UCSD-AML1 (cell line): Measurements from ENCODE around the gene DTNB.

Experiments used
- DNase-seq: peaks from one replicate; lab custom pipeline; 2025; ENCODE audit not compliant: unreplicated experiment; lab: John Stamatoyannopoulos, UW

The DTNB gene

DNA sequence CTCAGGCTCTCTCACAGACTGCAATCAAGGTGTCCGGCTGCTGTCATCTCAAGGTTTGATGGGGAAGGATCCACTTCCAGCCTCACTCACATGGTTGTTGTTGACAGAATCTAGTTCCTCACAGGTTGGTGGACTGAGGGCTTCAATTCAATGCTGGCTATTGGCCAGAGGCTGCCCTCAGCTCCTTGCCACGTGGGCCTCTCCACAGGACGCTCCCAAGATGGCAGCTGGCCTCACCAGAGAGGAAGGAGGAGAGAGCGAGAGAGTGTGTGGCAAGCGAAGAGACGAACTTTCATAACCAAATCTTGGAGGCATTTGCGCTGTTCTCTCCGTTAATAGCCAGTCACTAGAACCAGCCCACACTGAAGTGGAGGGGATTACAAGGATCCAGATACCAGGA, 318.1 kb downstream of the DTNB start:
- no peak for DNase-seq

DNA sequence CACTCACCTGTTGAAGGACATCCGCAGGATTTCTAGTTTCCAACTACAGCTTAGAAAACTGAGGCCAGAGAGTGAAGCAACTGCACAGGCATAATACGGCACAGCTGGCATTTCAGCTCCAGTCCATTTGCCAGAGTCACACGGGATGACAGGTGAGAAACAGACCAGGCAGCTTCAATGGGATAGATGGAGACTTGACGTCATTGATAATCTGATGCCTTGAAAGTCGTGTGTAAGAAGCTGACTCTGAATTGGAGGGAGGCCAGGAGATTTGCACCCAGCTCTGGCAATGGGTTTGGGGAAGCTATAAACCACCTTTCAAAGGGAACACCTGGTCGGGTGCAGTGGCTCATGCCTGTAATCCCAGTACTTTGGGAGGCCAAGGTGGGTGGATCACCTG, 319.3 kb downstream of the DTNB start:
- DNase-seq, result no peak

DNA sequence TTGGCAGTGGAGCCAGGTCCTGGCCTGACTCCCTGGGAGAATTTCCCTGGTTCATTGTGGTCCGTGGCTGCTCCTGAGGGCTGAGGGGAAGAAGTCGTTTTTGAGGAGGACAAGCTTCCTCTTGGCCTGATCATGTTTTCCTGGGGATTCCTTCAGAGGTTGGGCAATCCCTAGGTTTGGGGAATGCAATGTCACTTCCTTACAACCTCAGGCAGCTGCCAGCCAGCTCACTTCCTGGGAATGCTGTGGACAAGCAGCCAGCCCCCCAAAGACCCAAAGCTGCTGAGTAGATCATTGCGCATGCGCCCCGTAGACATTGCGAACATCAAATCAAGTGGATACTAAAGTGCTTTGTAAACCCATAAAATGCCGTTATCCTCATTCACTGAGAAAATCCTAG, 324.0 kb downstream of the DTNB start:
- DNase-seq, result no peak

DNA sequence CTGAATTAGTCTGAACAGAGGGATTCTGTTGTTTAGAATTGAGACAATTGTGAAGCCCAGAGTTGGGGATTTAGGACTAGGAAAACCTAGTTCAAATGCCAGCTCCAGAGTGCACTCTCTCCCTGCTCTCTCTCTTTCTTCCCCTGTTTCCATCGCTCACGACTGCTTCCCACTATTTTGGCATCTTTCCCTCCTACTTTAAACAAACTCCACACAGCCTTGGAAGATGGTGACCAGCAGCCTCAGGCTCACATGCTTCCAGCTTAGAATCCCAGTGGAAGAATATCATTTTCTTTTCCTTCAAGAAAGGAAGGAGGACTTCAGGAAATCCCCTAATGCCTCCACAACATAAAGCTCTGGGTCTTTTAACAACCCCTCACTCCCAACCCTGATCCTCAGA, 325.5 kb downstream of the DTNB start:
- DNase-seq, result no peak

DNA sequence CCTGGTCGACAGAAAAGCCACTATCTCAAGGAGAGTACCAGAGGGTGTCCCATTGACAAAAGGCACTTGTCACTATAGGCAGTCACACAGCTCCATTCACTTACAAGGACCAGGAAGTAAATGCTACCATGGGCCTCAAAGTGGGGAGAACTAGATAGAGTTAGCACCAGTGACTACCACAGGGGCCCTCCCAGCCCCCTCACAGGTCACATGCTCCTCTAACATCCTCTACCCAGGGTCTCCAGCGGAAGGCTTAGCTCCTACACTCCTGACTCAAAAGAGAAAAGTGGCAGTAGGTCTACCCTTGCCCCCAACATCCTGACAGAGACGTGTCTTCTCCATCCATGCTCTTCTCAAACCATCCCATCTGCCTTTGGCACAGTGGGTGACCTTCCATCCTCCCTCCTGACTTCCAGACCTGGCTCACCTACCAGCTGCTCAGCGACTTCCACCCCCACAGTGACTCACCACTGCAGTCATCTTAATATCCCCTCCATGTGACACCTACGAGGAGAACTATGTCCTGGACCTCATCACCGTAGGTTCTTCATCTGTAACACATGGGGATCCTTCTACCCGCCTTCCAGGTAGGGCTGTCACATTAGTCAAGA, 326.1 kb downstream of the DTNB start:
- no peak for DNase-seq

DNA sequence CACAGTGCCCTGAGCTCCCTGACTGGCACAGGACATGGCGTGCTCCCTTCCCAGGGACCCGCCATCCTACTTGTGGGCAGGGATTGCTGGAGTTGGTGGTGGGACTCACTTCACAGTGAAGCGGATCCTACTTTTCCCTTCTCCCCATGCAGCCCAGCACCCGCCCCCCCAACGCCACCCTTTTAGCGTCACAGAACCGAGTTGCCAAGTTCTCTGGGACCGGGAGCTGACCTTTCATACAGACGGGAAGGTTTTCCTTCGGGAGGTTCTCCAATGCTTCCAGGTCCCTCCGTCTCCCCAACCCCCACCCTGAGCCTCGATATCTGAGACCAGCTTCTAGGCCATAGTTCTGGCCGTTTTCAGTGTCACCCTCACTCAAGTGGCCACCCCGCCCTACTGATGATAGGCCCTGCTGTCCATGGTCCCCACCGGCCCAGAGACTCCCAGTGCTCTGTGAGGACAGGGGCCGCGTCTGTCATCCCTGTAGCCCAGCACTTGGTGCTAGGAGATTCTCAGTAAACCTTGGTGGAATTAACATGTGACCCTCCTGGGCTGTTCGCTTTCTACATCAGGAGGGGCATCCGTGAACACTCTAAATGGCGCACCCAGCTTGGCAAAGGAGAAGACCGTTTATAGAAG, 330.1 kb downstream of the DTNB start:
- no peak for DNase-seq

DNA sequence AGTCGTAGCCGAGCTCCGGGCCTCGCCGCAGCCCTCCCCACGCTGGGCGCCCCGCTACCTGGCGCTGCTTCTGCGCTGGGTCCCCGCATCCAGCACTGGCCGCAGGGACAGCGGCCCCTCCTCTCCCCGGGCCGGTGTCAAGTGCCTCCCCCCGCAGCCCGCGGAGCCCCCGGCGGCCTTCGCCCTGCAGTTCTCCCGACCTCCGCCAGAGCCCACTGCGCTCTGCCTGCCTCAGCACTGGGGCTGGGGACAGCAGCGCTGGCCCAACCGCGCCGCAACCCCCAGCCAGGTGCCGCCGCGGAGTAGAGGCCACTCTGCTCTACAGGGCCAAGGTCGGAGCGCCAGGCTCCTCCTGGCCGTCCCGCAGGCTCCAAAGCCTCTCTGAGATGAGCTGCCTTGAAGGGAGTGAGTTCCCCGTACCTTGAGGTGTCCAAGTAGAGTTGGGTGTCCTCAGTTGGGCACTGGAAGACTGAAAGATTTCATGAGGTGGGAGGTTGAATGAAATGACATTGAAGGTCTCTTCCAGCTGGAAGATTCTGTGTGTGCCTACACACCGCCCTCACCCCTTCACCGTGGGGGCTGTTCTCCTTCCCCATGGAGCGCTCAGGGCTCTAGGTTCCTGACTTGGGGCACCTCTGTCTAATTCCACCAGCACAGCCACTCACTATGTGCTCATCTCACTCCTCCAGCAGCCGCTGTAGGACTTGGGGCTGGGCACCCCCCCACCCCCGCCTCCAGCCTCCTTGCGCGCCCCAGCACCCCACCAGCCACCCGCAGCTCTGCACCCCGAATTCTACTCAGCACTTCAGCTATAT, 330.8 kb downstream of the DTNB start:
- peak; percentile 84 for DNase-seq

DNA sequence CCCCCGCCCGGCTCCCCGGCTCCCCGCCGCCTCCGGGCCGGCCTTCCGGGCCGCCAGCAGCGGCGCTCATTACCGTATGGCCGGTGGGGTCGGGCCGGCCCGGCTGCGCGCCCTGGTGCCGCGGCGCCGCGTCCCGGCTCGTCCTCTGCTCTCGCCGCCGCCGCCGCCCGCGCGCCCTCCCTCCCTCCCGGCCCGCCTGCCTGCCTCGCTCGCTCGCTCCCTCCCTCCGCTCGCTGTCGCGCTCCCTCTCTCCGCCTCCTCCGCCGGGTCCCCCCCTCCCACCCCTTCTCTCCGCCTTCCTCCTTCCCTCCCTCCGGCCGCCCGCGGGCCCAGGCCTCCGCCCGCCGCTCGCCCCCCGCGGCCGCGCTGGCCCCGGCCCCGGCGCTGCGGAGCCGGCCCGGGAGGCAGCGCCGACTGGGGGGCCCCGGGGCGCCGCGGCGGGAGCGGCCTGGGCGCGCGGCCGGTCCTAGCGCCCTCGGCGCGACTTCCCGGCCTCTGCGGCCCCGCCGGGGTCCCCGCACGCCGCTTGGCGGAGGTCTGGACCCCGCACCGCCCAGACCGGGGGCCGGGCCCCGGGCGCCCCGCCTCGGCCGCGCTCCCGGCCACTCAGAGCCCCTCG, 331.5 kb downstream of the DTNB start, which contains the start of gene DNMT3A:
DNMT3A (minus strand) TSS at position 173 of the 619 bp plus-strand sequence. CDS start 27,941 bp downstream, outside the sequence.
- DNase-seq, result peak; percentile 48

DNA sequence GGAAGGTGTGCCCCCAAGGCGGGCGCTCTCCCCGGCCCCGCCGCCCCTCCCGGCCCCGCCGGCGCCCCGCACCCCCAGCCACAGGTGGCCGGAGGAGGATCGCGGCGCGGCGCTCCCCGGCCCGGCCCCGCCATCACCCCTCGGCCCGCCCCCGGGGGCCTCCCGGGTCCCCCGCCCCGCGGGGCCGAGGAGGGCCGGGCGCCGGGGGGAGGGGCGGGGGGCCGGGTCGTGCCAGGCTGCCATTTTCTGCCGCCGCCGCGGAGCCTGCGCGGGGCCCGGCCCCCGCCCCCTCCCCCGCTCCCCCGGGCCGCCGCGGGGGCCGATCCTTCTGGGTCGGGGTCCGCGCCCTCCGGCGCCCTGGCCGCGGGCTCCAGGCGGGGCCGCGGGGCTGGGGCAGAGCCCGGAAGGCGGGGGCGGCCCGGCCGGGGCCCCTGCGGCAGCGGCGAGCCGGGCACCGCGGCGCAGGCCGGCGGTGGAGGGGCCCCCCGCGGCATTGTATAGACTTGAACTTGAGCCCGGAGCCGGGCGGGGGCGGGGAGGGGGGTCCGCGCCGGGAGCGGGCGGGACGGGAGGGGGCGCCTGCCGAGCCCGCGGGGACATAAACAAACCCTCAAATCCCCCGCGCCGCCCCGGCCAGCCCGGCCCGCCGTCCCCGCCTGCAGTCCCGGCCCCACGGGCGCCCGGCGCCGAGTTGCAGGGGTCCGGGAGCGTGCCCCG, 332.2 kb downstream of the DTNB start:
- no peak for DNase-seq

DNA sequence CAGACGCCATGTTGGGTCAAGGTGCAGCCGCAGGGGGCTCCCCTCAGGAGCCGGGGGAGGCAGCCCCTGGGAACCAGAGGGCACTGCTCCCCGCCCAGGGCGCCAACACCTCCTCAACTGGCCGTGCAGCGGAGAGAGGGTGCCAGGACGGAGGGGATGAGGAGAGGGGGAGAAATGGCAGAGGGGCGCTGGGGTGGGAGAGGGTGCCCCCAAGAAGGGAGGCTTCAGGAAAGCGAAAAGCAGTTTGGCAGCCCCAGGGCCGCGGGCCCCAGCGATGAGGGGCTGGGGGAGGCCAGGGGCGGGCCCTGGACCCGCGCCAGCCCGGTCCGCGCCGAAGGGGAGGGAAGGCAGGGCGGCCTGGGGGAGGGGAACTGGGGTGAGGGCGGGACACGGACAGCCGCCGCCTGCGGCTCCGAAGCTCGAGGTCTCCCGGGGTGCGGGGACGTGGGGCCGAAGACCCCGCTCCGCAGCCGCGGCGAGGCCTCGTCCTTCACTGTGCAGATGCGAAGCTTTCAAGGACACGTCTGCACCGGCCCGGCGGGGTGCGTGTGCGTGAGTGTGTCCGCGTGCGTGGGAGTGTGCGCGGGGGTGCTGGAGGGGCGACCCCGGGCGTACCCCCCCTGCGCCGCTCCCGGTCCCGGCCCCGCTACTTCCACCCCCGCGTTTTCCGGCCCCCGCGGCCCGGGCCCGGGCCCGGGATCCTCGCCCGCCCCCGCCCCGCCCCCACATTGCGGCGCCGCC, 333.0 kb downstream of the DTNB start:
- no peak for DNase-seq

DNA sequence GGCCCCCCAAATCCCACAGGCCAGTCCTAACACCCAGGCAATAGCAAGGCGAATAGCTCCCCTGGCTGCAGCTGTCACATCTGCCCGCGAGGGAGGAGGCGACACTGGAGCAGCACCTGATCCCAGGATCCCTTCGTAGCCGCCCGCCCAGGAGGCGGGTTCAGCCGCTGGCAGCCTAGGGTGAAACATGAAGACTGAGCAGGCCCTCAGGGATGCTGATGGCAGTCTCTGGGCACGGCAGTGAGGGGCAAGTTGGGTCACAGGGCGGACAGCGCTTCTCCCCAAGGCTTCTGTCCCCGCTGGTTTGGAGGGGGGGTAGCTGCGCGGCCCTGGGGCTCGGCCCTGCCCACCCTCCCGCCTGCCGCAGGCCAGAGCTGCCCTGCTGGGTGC, 333.6 kb downstream of the DTNB start:
- no peak for DNase-seq

DNA sequence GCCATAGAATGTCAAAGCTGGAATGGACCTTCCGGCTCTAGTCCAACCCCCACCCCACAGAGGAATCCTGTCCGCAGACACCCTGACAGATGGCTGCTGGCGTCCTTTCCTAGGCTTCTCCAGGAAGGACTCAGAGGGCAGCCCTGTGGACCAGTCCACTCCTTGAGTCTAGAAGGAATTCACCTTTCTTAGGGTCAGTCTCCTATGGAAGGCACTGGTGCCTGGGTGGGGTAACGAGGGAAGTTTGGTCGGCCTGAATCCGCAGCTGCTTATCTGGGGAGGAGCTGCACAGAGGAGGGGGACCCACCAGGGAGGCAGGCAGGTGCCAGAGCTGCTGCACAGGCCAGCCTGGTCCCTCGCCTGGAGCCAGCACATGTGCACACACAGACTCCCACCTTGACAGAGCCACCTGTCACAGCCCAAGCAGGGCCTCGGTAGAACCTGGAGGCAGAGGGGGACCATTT, 334.1 kb downstream of the DTNB start:
- no peak for DNase-seq

DNA sequence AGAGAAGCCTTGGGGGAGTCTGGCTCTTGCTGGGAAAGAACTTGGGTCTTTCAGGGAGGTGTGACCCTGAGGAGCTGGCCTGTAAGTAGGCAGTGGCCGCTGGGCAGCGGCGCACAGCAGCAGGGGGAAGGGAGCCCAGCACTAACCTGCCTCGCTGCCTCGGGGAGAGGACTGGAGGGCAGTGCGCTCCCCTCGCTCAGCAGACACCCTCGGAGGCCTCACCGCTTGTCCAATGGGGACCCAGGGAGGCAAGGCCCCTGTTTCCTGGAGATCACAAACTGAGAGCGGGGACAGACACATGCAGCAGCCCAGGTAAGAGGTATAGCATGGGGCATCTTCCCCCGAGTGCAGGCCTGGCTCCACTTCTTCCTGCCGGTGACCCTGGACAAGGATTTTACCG, 335.0 kb downstream of the DTNB start:
- no peak for DNase-seq

DNA sequence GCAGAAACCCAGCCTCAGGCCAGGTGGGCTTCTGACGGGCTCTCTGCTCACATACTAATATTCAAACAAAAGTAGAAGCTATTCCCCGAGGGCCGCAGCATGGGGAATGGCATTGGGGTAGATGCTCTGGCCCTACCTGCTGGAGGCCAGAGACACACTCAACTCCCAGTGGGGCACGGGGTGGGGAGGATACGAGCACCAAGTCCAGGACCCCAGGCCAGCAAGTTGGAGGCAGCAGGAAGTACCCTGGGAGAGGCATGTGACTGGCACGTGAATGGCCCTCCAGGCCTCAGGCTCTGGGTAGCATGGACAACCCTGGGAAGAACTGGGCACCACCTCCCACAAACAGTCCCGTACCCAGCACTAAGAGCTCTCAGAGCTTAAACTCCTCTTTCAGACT, 335.5 kb downstream of the DTNB start:
- no peak for DNase-seq

DNA sequence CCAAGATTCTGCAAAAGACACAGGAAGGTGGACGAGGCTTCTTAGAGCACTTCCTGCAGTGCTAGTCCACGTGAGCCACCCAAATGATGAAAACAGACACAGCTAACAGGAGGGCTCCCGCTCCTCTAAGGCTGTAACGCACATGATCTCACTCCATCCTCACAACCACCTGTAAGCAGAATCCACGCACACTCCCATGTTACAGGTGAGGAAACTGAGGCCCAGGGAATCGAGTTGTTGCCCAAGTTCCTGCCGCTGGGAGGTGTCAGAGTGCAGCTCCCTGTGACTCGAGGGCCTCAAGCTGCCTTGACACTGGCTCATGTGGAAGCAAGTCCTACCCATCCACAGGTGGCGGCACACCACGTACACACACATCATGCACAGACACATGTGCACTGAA, 336.1 kb downstream of the DTNB start:
- no peak for DNase-seq

DNA sequence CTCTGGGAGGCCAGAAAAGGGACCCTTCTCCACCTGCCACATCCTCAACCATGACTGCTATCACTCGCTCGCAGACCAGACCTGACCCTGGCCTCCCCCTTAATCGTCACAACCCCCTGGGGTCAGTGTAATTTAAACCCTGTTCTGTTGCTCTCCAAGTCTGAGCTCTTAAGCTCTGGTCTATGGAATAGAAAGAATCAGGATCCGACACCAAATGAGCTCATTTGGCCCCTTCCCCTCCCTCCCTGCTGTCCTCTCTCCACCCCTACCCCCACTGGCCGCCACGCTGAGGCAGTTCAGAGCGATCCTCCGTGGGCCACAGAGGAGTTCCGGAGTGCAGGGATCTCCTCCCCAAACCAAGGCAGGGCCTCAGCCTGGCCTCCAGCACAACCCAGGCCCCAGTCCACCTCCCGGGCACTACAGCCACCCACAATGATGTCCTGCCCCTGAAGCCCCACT, 337.0 kb downstream of the DTNB start:
- DNase-seq, result no peak

DNA sequence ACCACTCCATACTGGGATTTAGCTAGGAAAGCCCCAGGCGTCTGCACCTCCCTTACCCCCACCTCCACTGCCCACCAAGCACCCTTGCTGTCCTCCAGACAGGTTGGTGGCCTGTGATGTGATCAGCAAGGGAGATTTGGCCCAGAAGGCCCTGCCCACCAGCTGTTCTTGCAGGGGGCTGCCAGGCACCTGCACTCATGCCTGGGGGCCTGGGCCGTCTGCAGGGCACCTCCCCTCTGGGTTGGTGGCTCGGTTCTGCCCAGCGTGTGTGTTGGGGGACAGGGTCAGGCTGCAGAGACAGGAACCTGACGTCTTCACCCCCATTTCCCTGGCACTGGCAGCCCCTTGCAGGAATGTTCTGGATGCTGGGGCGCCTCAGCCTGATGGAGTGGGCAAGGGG, 337.4 kb downstream of the DTNB start:
- DNase-seq, result no peak

DNA sequence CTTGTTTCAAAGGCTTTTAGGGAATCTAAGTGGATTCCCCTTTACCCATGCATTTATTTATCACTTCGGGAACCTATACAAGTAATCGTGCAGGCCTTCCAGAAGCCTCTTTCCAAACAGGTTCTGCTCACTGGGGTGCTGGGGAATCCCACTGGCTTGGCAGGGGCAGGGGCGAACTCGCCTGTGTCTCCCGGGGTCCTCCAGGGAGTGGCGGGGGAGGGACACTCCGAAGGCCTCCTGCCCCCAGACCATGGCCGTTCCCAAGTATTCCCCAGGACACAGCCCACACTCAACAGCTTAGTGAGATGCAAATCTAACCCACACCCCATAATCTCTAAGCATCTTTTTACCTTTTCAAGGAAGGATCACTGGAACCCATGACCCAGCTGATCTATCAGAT, 338.2 kb downstream of the DTNB start:
- DNase-seq, result no peak

DNA sequence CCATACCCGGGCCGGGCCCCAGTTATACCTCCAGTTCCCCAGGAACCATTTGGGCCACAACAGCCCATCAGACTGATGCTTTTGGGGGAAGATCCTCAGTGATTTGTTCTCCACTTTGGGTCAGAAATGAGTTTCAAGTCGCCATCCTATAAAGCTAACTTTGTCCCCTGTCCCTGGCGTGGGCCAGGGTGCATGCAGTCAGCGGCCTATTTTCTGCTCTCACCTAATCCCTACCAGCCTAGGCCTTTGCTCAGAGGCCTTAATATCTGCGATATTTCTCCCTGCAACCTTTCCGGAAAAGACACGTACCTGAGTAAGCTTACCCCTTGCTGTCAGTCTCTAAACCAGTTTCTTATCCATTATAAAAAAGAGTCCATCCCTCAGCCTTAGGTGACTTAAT, 338.9 kb downstream of the DTNB start:
- DNase-seq, result no peak

DNA sequence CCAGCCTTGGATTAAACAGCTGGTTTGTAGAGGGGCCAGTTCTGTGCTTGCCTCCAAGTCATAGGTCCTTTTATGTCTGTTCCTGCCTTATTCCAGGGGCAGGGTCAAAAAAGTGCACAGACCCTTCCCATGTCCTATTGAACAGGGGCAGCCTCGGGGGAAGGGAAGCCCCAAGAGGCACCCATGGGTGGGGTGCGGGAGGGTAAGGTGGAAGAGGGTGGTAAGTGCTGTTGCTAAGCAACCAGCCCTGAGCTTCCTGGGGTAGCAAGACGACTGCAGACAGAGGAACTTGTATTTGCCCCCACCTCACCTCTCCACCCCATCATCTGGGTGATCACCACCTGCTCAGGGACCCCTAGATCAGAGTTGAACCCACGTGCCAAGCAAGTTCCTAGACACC, 339.4 kb downstream of the DTNB start:
- DNase-seq, result no peak
